ENCODE results near the gene ZNF808. TPM values are rescaled to one million over a fixed set of nuclear protein-coding genes. Genes with fewer than 3 reads are reported as not detected.
A peak's percentile ranks its signal among the peaks of the same experiment; 100 is the strongest.
"Not testable (repeated sequence)": the region's sequence is repeated elsewhere in the genome, so short reads cannot be mapped to it uniquely, and the experiment has no call there.

The ZNF808 gene
- total and polyA plus RNA-seq, 2 experiments from 2014 or later = 2.2 to 25.7 TPM

DNA sequence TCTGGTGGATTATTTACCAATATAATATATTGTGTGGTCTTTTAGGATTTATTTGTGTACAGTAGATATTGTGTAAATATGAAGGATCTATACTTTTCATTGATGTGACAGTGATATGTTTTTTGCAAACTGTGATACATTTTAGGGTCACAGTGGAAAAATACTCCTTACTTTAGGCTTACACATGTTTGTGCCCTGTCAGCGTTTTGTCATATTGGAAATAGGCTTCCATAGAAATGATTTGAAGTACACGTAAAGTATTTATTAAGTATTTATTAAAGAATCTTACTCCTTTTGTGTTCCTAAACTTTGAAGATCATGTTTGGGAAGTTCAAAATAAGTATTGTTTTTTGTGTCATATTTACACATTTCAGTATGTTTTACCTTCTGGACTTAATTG, 5.0 kb downstream of the ZNF808 start:
- H3K4me2 ChIP-seq = no peak overlapping the region
- 92% methylated on average over 2 of the region's 2 CpGs for WGBS (ENCODE audit: low lambda C conversion rate, missing lambda C conversion rate)

DNA sequence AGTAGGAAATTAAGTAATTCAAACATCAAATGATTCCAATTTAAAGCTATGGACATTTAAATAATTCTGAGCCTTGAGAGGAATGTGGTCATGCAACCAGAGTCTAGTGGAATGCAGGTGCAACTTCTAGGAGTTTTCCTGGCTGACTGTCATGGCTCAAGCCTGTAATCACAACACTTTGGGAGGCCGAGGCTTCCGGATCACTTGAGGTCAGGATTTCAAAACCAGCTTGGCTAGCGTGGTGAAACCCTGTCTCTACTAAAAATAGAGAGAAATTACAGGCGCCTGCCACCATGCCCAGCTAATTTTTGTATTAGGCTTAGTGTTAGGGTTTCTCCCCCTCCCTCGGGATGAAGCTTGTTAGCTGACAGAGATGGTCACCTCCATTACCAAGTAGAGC, 6.4 kb downstream of the ZNF808 start:
- no peak overlapping the region for H3K4me2 ChIP-seq
- TF ChIP-seq, protein P1, sequence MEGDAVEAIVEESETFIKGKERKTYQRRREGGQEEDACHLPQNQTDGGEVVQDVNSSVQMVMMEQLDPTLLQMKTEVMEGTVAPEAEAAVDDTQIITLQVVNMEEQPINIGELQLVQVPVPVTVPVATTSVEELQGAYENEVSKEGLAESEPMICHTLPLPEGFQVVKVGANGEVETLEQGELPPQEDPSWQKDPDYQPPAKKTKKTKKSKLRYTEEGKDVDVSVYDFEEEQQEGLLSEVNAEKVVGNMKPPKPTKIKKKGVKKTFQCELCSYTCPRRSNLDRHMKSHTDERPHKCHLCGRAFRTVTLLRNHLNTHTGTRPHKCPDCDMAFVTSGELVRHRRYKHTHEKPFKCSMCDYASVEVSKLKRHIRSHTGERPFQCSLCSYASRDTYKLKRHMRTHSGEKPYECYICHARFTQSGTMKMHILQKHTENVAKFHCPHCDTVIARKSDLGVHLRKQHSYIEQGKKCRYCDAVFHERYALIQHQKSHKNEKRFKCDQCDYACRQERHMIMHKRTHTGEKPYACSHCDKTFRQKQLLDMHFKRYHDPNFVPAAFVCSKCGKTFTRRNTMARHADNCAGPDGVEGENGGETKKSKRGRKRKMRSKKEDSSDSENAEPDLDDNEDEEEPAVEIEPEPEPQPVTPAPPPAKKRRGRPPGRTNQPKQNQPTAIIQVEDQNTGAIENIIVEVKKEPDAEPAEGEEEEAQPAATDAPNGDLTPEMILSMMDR (IDR thresholded peaks at IDR 0.05; ENCODE audit: poor library complexity) = no peak
- TF ChIP-seq EZH2 (IDR thresholded peaks at IDR 0.05; ENCODE audit: borderline replicate concordance) (no peak), EZH2phosphoT487 (IDR thresholded peaks at IDR 0.05; ENCODE audit: low read depth, severe bottlenecking, unreplicated experiment) (no peak)
- peaks cover 57% of the 10 kb centered on the region for H3K79me2 ChIP-seq
- H3K9me2 ChIP-seq (replicated peaks; ENCODE audit: insufficient read depth) = no peaks in the 10 kb centered on the region
- no peaks in the 10 kb centered on the region for H4K20me1 ChIP-seq (ENCODE audit: insufficient read depth, poor library complexity, severe bottlenecking)
- no peaks in the 10 kb centered on the region for H3K27me3 ChIP-seq
- DNase-seq (ENCODE audit: low spot score) = peak; percentile 13
- WGBS (ENCODE audit: low lambda C conversion rate, missing lambda C conversion rate) = 82% methylated on average over 5 of the region's 5 CpGs
- H3K27ac ChIP-seq = peak overlapping the region; percentile 19
- H3K36me3 ChIP-seq (replicated peaks; ENCODE audit: insufficient read depth, low read depth) = no peaks in the 10 kb centered on the region
- H3K9me3 ChIP-seq (ENCODE audit: low read depth) = no peaks in the 10 kb centered on the region
- H2AFZ ChIP-seq = no peak overlapping the region
- H3K4me3 ChIP-seq = no peak overlapping the region
- H3K4me1 ChIP-seq (ENCODE audit: insufficient read depth) = peaks cover 6% of the 10 kb centered on the region

More for the DNA sequence above, 5.0 kb downstream of the ZNF808 start:
- peaks cover 15% of the 10 kb centered on the region for H3K4me1 ChIP-seq (ENCODE audit: insufficient read depth)
- DNase-seq (ENCODE audit: low spot score) = no peak
- H3K27ac ChIP-seq = no peak overlapping the region
- no peak overlapping the region for H3K4me3 ChIP-seq
- TF ChIP-seq EZH2phosphoT487 (IDR thresholded peaks at IDR 0.05; ENCODE audit: low read depth, severe bottlenecking, unreplicated experiment) (no peak), EZH2 (IDR thresholded peaks at IDR 0.05; ENCODE audit: borderline replicate concordance) (no peak)
- TF ChIP-seq, protein P1 (IDR thresholded peaks at IDR 0.05; ENCODE audit: poor library complexity) = no peak
- H4K20me1 ChIP-seq (ENCODE audit: insufficient read depth, poor library complexity, severe bottlenecking) = no peaks in the 10 kb centered on the region
- no peaks in the 10 kb centered on the region for H3K9me2 ChIP-seq (replicated peaks; ENCODE audit: insufficient read depth)
- H3K27me3 ChIP-seq = no peaks in the 10 kb centered on the region
- H2AFZ ChIP-seq = no peak overlapping the region
- H3K36me3 ChIP-seq (replicated peaks; ENCODE audit: insufficient read depth, low read depth) = no peaks in the 10 kb centered on the region
- H3K9me3 ChIP-seq (ENCODE audit: low read depth) = no peaks in the 10 kb centered on the region
- H3K79me2 ChIP-seq = peaks cover 69% of the 10 kb centered on the region

DNA sequence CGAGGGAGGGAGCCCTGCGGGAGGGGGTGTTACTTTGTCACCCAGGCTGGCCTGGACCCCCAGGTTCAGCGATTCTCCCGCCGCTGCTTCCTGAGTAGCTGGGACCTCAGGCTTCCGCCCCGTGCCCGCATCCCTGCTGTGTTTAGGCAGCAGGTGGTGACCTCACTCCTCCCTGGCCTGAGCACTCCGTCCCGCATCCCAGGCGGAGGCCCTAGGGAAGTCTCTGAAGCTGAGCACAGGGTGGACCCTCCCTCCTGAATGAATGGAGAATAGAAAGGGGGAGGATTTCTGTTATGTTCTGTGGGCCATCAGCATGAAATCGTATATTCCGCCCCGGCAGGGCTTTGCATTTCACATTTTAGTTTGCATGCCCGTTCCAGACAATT, 7.9 kb downstream of the ZNF808 start:
- H3K36me3 ChIP-seq (replicated peaks; ENCODE audit: insufficient read depth, low read depth); H3K27me3 ChIP-seq; H4K20me1 ChIP-seq (ENCODE audit: insufficient read depth, poor library complexity, severe bottlenecking); H3K9me3 ChIP-seq (ENCODE audit: low read depth); H3K9me2 ChIP-seq (replicated peaks; ENCODE audit: insufficient read depth); DNase-seq (ENCODE audit: low spot score); H3K4me1 ChIP-seq (ENCODE audit: insufficient read depth): not testable (repeated sequence)
- Histone ChIP-seq H3K27ac (peak overlapping the region; percentile 61), H3K4me3 (peak overlapping the region; percentile 80), H3K79me2 (peaks cover 52% of the 10 kb centered on the region), H3K4me2 (peak overlapping the region; percentile 92), H2AFZ (peak overlapping the region; percentile 60)
- 15% methylated on average over 14 of the region's 15 CpGs for WGBS (ENCODE audit: low lambda C conversion rate, missing lambda C conversion rate)

DNA sequence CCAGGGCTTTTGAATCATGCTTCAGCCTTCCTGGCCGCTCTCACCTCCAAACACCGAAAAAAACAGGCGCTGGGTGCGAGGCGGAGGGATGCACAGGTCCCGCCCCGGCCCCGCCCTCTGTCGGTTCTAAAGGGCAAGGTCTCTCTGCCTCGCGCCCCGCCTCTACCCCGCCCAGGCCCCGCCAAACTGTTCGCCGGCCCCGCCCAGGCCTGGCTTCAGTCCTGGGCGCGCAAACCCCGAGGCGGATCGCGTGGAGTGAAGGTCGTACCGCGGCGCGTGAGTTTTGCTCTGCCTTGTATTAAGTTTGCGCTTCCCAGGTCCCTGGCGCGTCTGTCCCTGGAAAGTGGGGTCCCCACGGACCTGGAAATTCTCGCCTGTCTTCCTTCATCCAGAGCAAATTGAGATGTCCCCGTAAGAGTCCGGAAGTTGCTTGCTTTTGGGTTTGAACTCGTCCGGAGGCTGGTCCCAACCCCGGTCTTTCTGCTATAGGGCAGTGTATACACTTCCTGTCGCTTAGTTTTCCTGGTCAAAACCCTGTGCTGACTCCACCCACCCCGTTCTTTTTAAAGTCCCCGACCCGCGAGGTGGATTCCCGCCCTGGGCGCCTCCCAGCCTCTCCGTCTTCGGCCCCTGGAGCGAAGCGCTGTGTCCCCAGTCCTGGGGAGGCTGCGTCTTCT, 8.4 kb downstream of the ZNF808 start:
- Histone ChIP-seq H3K4me2 (peak overlapping the region; percentile 92), H4K20me1 (ENCODE audit: insufficient read depth, poor library complexity, severe bottlenecking) (no peaks in the 10 kb centered on the region), H3K4me3 (peak overlapping the region; percentile 80), H3K27me3 (no peaks in the 10 kb centered on the region), H3K4me1 (ENCODE audit: insufficient read depth) (peaks cover 5% of the 10 kb centered on the region), H3K36me3 (replicated peaks; ENCODE audit: insufficient read depth, low read depth) (no peaks in the 10 kb centered on the region), H3K9me3 (ENCODE audit: low read depth) (no peaks in the 10 kb centered on the region), H2AFZ (peak overlapping the region; percentile 93), H3K9me2 (replicated peaks; ENCODE audit: insufficient read depth) (no peaks in the 10 kb centered on the region), H3K27ac (peak overlapping the region; percentile 88), H3K79me2 (peaks cover 47% of the 10 kb centered on the region)
- WGBS (ENCODE audit: low lambda C conversion rate, missing lambda C conversion rate) = 3% methylated on average over 48 of the region's 50 CpGs
- TF ChIP-seq EZH2 (IDR thresholded peaks at IDR 0.05; ENCODE audit: borderline replicate concordance) (no peak), EZH2phosphoT487 (IDR thresholded peaks at IDR 0.05; ENCODE audit: low read depth, severe bottlenecking, unreplicated experiment) (no peak)
- TF ChIP-seq, protein P1 (IDR thresholded peaks at IDR 0.05; ENCODE audit: poor library complexity) = no peak
- DNase-seq (ENCODE audit: low spot score) = peak; percentile 94

Data from hepatocyte (in vitro differentiated cells).